ENCODE results near the gene JAG1. TPM values are rescaled to one million over a fixed set of nuclear protein-coding genes. Genes with fewer than 3 reads are reported as not detected.
A peak's percentile ranks its signal among the peaks of the same experiment; 100 is the strongest.

The JAG1 gene
- total RNA-seq, 1 donor from 2014 or later, result 20.5 TPM

DNA sequence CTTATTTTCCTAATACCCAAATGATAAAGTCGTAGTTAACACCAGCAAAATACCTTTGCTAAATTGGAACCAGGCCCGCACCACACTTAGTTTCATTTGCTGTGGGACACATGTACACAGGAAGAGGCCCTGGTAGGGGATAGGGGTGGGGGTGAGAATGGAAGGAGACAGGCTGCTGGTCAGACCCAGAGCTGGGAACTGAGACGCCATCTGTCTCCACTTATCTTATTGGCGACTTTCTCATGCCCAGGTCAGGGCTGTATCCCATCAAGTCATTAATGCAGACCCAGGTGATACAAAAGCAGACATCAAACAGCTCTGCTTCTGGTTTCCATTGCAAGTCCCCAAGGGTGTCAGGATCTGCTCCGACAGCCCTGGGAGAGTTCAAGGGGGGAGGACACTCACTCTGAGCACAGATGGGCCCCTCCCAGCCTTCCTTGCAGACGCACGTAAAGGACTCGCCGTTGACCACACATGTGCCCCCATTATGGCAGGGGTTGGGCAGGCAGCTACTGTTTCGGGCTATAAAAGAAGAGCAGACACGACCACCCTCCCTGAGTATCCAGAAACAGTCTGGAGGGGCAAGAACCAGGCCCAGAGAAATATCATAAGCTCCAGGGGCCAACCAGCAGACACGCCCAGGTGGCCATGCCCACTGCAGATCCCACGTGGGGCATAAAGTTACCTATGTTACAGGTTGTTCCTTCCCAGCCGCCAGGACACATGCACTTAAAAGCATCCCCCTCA is 29.2 kb downstream of the JAG1 start:
- Histone ChIP-seq H3K27ac (replicated peaks) (peak overlapping the region; percentile 71), H3K27me3 (ENCODE audit: low read depth) (no peaks in the 10 kb centered on the region), H3K4me3 (no peak overlapping the region), H3K36me3 (peaks cover 99% of the 10 kb centered on the region), H3K4me1 (peaks cover 69% of the 10 kb centered on the region), H3K9me3 (replicated peaks) (no peaks in the 10 kb centered on the region)
- TF ChIP-seq, protein P1, sequence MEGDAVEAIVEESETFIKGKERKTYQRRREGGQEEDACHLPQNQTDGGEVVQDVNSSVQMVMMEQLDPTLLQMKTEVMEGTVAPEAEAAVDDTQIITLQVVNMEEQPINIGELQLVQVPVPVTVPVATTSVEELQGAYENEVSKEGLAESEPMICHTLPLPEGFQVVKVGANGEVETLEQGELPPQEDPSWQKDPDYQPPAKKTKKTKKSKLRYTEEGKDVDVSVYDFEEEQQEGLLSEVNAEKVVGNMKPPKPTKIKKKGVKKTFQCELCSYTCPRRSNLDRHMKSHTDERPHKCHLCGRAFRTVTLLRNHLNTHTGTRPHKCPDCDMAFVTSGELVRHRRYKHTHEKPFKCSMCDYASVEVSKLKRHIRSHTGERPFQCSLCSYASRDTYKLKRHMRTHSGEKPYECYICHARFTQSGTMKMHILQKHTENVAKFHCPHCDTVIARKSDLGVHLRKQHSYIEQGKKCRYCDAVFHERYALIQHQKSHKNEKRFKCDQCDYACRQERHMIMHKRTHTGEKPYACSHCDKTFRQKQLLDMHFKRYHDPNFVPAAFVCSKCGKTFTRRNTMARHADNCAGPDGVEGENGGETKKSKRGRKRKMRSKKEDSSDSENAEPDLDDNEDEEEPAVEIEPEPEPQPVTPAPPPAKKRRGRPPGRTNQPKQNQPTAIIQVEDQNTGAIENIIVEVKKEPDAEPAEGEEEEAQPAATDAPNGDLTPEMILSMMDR (IDR thresholded peaks at IDR 0.05; ENCODE audit: borderline replicate concordance), result no peak
- intact Hi-C loops (cut with micrococcal nuclease), result no loop called here
- no peak for DNase-seq

DNA sequence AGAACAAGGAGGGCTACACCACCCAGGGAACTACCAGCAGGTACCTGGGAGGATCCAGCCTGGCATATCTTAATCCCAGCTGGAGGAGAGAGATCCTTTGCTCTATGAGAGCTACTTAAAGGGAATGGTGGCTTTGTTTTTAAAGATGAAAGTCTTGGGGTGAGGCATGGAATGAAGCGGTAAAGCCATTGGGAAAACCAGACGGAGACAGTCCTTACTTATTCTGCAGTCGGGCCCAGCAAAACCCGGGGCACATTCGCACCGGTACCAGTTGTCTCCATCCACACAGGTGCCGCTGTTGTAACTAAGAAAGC is 30.3 kb downstream of the JAG1 start:
- DNase-seq, result no peak
- Histone ChIP-seq H3K4me3 (no peak overlapping the region), H3K36me3 (peaks cover 99% of the 10 kb centered on the region), H3K9me3 (replicated peaks) (no peaks in the 10 kb centered on the region), H3K27ac (replicated peaks) (peak overlapping the region; percentile 16), H3K4me1 (peaks cover 72% of the 10 kb centered on the region), H3K27me3 (ENCODE audit: low read depth) (no peaks in the 10 kb centered on the region)
- intact Hi-C loops (cut with micrococcal nuclease), result no loop called here
- TF ChIP-seq, protein P1 (IDR thresholded peaks at IDR 0.05; ENCODE audit: borderline replicate concordance), result no peak

DNA sequence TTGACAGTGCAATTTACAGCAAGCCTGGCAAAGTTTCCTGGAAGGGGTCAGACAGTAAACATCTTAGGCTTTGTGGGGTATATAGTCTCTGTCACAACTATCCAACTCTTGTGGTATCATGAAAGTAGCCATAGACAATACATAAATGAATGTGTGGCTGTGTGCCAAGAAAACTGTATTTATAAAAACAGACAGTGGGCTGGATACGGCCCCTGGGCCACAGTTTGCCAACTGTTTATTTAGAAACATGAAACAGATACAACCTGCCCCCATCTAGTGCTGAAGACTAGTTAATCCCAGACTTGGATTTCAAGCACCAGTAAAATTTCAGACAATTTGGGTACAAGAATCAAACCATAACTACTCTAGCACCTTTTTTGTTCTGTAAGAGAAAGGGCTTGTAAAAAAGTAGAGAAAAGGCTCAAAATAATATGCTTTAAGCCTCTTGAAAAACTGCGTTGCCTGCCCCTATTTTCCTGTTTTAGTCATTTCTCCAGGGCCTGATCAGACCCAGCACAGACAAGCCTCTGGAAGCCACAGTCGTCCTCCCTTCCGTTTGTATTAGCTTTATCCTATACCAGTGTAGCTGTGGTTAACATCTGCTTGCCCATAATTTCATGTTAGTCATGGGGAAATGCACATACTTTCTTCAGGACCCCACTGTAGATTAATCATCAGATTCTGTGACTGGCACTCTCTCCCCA is 30.8 kb downstream of the JAG1 start:
- H3K9me3 ChIP-seq (replicated peaks), result no peaks in the 10 kb centered on the region
- peaks cover 76% of the 10 kb centered on the region for H3K4me1 ChIP-seq
- no peak for DNase-seq
- intact Hi-C loops (cut with micrococcal nuclease), result no loop called here
- H3K27me3 ChIP-seq (ENCODE audit: low read depth), result no peaks in the 10 kb centered on the region
- no peak overlapping the region for H3K4me3 ChIP-seq
- TF ChIP-seq, protein P1 (IDR thresholded peaks at IDR 0.05; ENCODE audit: borderline replicate concordance), result no peak
- H3K36me3 ChIP-seq, result peaks cover 98% of the 10 kb centered on the region
- H3K27ac ChIP-seq (replicated peaks), result peak overlapping the region; percentile 16

DNA sequence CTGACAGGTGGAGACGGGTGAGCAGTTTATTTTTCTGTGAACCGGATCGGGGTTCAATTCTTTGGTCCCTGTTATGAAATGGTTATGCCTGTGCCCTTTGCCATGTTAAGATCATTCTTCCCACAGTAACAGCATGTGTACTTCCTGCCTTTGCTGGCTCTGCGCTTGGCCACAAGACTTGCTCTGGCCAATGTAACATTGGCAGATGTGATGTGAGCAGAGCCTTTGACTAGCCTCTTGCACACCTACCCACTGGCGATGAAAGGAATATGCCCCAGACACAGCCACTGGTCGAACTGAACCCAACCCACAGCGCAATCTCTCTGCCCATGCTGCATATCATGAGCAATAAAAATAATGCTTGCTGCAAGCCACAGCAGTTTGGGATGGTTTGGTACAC is 31.9 kb downstream of the JAG1 start:
- Histone ChIP-seq H3K36me3 (peaks cover 95% of the 10 kb centered on the region), H3K9me3 (replicated peaks) (no peaks in the 10 kb centered on the region), H3K27me3 (ENCODE audit: low read depth) (no peaks in the 10 kb centered on the region), H3K4me1 (peaks cover 78% of the 10 kb centered on the region), H3K27ac (replicated peaks) (peak overlapping the region; percentile 16), H3K4me3 (no peak overlapping the region)
- no peak for DNase-seq
- intact Hi-C loops (cut with micrococcal nuclease), result no loop called here
- TF ChIP-seq, protein P1 (IDR thresholded peaks at IDR 0.05; ENCODE audit: borderline replicate concordance), result no peak

DNA sequence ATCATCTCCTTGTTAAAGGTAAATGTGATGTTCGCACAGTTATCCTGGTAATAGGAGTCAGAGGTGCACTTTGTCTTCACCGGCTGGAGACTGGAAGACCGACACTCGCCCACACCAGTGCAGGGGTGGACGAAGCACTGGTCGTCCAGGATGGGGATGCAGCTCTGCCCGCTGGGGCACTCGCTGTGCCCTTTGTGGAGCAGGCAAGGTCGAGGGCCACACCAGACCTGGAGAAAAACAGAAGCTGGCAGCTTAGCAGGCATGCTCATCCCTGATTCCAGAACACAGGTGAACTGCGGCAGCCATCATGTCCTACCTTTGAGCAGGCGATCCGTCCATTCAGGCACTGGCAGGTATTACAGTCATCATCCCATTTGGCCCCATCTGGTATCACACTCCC is 32.3 kb downstream of the JAG1 start:
- peaks cover 78% of the 10 kb centered on the region for H3K4me1 ChIP-seq
- H3K36me3 ChIP-seq, result peaks cover 91% of the 10 kb centered on the region
- peak overlapping the region; percentile 16 for H3K27ac ChIP-seq (replicated peaks)
- TF ChIP-seq, protein P1 (IDR thresholded peaks at IDR 0.05; ENCODE audit: borderline replicate concordance), result no peak
- H3K9me3 ChIP-seq (replicated peaks), result no peaks in the 10 kb centered on the region
- no peak for DNase-seq
- intact Hi-C loops (cut with micrococcal nuclease), result no loop called here
- no peak overlapping the region for H3K4me3 ChIP-seq
- no peaks in the 10 kb centered on the region for H3K27me3 ChIP-seq (ENCODE audit: low read depth)
